Tibial nerve (tissue), 4 donors: Measurements from ENCODE around the gene MPL.

Source experiments
- EP300 ChIP-seq, 2 donors: sonication (generic); formaldehyde crosslinking; IDR thresholded peaks; one replicate each; pipeline ENCODE4 v1.6.1; 2017; ENCODE audit warnings: antibody characterized with exemption in 2 of 2, mild to moderate bottlenecking in 1 of 2
- POLR2A ChIP-seq, 2 donors: fragments of 450-650 bp; IDR thresholded peaks; one replicate each; pipeline ENCODE4 v1.6.1; 2017; ENCODE audit warnings: antibody characterized with exemption in 2 of 2, mild to moderate bottlenecking in 2 of 2, moderate library complexity in 2 of 2
- TF ChIP-seq, protein P1 (sequence below), 5 experiments: fragments of 200-600 bp in 3 of 5; fragments of 450-650 bp in 2 of 5; sonication (generic) in 3 of 5; IDR thresholded peaks; one replicate each; pipeline ENCODE4 v1.5.1; 2016 to 2019; ENCODE audit warnings: antibody characterized with exemption in 5 of 5, mild to moderate bottlenecking in 3 of 5, moderate library complexity in 2 of 5

DNA sequence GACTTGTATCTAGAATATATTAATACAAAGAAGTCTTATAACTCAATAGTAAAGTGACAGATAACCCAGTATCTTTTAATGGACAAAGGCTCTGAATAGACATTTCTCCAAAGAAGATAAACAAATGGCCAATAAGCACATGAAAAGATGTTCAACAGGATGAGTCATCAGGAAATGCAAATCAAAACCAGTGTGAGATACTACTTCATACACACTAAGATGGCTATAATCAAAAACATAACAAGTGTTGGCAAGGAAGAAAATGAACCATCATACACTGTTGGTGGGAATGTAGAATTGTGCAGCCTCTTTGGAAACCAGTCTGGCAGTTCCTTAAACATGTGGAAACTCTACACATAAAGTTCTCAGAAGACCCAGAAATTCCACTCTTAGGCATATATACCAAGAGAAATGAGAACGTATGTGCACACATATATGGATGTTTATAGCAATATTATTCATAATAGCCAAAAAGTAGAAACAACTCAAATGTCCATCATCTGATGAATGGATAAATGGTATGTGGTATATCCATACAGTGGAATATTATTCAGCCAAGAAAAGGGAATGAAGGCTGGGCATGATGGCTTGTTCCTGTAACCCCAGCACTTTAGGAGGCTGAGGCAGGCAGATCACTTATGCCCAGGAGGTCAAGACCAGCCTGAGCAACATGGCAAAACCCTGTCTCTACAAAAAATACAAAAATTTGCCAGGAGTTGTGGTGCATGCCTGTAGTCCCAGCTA, 9.9 kb upstream of the MPL start:
- TF ChIP-seq, protein P1, sequence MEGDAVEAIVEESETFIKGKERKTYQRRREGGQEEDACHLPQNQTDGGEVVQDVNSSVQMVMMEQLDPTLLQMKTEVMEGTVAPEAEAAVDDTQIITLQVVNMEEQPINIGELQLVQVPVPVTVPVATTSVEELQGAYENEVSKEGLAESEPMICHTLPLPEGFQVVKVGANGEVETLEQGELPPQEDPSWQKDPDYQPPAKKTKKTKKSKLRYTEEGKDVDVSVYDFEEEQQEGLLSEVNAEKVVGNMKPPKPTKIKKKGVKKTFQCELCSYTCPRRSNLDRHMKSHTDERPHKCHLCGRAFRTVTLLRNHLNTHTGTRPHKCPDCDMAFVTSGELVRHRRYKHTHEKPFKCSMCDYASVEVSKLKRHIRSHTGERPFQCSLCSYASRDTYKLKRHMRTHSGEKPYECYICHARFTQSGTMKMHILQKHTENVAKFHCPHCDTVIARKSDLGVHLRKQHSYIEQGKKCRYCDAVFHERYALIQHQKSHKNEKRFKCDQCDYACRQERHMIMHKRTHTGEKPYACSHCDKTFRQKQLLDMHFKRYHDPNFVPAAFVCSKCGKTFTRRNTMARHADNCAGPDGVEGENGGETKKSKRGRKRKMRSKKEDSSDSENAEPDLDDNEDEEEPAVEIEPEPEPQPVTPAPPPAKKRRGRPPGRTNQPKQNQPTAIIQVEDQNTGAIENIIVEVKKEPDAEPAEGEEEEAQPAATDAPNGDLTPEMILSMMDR (IDR thresholded peaks at IDR 0.05), result no peak
- no peak for TF ChIP-seq EP300 (IDR thresholded peaks at IDR 0.05)
- no peak for TF ChIP-seq POLR2A (IDR thresholded peaks at IDR 0.05)
